GM12874 (cell line): ENCODE results near the gene IL10.

ENCODE experiments used
- TF ChIP-seq, protein P1 (sequence below): IDR thresholded peaks from 2 replicates; pipeline ENCODE4 v1.5.1; 2011; ENCODE audit warnings: low read depth, mild to moderate bottlenecking, control low read depth, low read length, moderate library complexity; ENCODE audit not compliant: insufficient read depth

IL10 gene

DNA sequence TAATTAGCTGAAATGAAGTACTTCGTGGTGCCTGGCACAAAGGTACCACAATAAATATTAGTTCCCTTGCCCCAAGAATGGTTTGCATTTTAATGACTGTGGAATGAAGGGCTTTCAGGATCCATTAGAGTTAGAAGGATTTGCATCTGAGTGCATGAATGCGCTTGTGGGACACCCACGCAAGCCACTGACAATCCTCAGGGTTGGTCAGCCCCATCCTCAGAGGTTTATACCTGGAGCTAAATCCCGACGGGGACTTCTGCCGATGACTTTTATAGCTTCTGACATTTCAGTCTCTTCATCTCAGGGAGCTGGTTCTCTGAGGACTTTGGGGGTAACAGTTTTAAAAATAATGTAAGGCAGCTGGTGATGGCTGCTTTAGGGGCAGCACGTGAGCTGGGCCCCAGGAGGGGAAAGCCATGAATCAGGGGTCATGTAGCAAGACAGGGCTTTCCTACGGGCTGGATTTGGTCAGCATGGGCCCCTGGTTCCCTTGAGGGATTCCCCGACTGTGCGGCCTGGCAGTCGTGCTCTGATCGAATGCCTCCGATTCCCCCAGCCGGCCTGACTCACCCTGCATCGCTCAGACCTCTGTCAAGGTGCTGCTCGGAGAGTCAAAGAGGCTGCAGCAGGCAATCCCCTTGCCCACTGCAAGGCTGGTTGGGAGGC is 20.8 kb upstream of the IL10 start:
- TF ChIP-seq, protein P1, sequence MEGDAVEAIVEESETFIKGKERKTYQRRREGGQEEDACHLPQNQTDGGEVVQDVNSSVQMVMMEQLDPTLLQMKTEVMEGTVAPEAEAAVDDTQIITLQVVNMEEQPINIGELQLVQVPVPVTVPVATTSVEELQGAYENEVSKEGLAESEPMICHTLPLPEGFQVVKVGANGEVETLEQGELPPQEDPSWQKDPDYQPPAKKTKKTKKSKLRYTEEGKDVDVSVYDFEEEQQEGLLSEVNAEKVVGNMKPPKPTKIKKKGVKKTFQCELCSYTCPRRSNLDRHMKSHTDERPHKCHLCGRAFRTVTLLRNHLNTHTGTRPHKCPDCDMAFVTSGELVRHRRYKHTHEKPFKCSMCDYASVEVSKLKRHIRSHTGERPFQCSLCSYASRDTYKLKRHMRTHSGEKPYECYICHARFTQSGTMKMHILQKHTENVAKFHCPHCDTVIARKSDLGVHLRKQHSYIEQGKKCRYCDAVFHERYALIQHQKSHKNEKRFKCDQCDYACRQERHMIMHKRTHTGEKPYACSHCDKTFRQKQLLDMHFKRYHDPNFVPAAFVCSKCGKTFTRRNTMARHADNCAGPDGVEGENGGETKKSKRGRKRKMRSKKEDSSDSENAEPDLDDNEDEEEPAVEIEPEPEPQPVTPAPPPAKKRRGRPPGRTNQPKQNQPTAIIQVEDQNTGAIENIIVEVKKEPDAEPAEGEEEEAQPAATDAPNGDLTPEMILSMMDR: no peak

DNA sequence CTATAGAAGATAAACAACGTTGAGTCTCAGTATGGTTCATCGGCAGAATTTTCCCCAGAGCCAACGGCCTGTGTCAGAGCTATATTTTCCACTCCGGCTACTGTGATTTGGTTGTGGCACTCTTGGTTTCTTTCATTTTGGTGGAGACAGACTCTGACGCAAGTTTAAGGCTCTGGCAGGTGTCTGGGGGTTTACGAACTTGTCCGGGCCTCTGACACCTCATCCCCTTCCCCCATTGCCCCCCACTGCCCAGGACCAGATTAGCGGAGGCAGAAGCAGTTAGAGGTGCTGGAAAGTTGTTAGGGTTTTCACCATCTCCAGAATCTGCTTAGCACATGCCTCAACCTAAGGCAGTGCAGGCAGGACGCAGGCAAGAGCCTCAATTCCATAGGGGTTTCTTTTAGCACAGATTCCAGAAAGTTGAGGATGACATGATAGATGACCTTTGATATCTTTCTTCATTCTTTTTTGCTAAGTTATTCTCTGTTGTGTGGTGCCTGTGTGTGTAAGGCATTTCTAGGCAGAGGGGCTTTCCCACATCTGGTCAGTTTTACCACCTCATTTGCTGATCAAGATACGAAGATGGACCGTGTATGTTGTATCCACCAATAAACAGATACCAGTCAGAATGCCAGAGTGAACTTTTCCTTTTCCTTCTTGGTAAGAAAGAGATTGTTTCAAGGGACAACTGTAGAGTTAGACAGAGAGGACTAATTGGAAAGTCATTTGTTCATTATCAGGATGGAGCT is 18.4 kb upstream of the IL10 start:
- TF ChIP-seq, protein P1: no peak

DNA sequence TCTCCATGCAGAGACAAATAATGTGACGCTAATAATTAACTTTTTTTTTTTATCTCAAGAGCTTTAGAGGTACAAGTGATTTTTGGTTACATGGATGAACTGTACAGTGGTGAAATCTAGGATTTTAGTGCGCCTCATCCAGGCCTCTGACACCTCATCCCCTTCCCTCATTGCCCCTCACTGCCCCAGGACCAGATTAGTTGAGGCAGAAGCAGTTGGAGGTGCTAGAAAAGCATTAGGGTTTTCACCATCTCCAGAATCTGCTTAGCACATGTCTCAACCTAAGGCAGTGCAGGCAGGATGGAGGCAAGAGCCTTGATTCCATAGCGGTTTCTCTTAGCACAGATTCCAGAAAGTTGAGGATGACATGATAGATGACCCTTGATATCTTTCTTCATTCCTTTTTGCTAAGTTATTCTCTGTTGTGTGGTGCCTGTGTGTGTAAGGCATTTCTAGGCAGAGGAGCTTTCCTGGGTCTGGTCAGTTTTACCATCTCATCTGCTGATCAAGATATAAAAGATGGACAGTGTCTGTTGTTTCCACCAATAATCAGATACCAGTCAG is 16.3 kb upstream of the IL10 start:
- TF ChIP-seq, protein P1: no peak

DNA sequence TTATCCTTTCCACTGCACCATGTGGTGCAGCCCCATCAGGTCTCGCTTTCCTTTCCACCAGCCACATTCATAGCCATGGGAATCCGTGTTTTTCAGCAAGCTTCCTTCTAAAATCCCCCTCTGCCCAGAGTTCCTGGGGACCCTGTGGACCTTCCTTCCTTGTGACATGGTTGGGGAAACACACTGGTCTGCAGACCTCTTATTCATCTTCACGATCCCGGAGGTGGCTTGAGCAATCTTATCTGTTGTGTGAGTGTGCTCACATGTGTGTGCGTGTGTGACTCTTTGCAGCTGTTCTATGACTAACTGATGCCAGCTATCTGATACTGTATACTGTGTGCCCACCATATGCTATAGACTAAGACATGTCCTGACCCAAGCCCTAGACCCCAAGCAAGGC is 15.6 kb upstream of the IL10 start:
- TF ChIP-seq, protein P1: no peak

DNA sequence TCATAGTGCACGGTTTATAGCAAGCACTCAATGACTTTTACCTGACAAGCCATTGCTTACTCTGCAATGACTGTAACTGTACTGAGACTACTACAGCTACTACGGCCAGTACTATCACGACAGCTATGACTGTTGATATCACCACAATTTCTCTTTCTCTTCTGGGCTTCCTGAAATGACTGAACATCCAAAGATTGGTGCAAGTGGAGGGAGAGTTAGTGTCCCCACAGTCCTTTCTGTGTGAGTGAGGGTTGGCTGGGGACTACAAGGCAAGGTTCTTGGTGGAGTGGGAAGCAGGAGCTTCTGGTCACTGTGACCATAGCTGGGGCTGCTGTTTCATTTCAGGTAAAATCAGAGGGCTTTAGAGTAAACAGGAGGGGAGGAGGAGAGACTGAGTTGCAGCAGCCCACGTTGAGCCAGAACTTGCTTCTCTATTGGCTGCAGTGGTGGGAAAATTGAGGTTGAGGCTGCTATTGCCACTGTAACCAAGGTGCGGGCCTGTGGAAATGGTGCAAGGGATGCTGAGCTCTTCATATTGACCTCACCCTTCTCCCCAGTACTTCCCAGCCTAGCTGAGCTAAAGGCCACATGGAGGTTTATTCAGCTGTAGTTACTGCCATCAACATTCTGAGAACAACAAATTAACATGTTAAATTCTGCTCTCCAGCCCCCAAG is 14.1 kb upstream of the IL10 start:
- TF ChIP-seq, protein P1: no peak

DNA sequence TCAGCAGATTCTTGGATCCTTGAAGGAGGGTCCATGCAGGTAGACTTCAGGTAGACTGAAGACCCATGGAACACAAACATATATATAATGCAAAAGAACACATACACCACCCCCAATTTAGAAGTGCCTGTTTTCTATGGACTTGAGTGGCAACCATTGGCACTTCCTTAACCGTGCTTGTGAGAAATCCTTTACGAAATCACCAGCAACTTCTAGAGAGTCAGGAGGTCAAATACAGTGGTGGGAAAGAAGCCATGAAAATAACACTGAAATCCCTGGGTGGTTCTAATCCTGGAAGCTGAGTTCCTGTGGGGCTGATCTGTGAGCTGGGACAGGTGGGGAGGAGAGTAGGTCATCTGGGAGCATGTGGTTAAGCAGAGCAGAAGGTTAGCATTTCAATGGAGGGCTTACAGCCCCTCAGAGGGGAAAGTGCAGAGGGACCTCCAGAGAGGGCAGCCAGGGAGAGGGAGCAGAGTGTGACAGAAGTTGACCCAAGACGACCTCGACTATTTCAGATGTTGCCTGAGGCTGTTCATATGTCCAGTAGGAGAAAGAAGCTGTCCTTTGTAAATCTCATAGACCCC is 13.0 kb upstream of the IL10 start:
- TF ChIP-seq, protein P1: no peak

DNA sequence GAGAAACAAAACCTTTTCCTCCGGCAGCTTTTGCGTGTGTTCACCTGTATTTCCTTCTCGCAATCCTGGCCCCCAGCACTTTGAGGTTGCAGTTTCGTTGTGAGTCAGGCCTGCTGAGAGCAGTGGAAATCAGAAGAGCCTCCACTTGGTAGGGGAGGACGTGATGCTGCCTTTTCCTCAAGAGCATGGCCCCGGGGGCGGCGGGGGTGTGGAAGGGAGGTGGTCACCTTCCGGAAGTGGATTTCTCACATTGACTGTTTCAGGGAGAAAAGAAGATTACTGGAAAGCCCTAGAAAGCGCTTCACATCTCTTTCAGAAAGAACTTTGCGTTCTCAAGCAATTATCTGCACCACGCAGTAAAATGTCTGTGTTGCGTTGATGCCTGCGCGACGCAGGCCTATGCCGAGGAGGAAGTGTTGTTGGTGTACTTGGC is 12.2 kb upstream of the IL10 start:
- TF ChIP-seq, protein P1: no peak
